ENCODE measurements around the gene VPS11. TPM values are rescaled to one million over a fixed set of nuclear protein-coding genes. Genes with fewer than 3 reads are reported as not detected.

The VPS11 gene
- total and polyA plus RNA-seq, 10 of the 15 experiments (the other 5 are each of a cell fraction or from before 2014, with no cell fraction given) = 15.8 to 26.4 (median 24.5) TPM

DNA sequence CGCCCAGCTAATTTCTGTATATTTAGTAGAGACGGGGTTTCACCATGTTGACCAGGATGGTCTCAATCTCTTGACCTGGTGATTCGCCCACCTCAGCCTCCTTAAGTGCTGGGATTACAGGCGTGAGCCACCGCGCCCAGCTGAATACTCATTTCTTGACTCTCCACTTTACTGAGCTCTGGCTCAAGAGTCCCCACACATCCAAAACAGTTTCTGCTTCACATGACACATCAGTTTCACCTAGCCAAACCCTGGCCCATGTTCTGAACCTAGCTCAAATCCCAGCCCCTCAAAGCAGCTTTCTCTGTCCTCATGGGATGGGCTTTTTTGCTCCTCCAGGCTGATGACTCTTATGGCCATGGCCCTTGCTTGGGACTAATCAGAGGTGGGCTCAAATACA lies 20.4 kb upstream of the VPS11 start (continued):
- TF ChIP-seq SPI1 (IDR thresholded peaks at IDR 0.05; ENCODE audit: borderline replicate concordance, insufficient read depth, low read depth, low read length) (no peak), NFYA (IDR thresholded peaks at IDR 0.05; ENCODE audit: borderline replicate concordance, low read depth, low read length) (no peak), EED (IDR thresholded peaks at IDR 0.05; ENCODE audit: low read depth) (no peak), MTA3 (IDR thresholded peaks at IDR 0.05; ENCODE audit: borderline replicate concordance, low read length) (no peak)
- TF ChIP-seq, protein P1, sequence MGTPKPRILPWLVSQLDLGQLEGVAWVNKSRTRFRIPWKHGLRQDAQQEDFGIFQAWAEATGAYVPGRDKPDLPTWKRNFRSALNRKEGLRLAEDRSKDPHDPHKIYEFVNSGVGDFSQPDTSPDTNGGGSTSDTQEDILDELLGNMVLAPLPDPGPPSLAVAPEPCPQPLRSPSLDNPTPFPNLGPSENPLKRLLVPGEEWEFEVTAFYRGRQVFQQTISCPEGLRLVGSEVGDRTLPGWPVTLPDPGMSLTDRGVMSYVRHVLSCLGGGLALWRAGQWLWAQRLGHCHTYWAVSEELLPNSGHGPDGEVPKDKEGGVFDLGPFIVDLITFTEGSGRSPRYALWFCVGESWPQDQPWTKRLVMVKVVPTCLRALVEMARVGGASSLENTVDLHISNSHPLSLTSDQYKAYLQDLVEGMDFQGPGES (IDR thresholded peaks at IDR 0.05) = no peak

DNA sequence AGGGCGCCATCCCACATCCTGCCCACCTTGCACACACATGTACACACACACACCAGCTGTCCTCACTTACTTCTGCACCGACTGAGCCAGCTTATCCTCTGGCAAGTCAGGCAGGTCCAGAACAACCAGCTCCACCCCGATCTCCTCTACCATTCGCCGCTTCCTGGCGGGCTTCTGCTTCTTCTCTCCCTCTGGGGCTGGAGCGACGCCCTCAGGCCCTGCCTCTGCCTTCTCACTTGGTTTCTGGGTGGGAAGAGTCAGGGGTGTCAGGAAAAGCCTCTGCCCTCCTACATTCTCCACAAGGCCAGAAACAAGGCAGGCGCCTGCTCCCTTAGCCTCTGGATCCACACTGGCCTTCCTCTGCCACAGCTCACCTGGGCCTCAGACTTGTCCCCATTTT lies 19.0 kb upstream of the VPS11 start:
- ATAC-seq = no peak
- H2AFZ ChIP-seq (ENCODE audit: control insufficient read depth, low read depth, low read length) = no peak overlapping the region
- intact Hi-C loops (cut with micrococcal nuclease; ENCODE audit: unreplicated experiment) = no loop called here
- H3K9me3 ChIP-seq (replicated peaks; ENCODE audit: control insufficient read depth, insufficient read depth, low read length) = no peaks in the 10 kb centered on the region
- H3K4me1 ChIP-seq (ENCODE audit: control insufficient read depth, insufficient read depth, low read length) = peaks cover 24% of the 10 kb centered on the region
- CTCF ChIA-PET = no interaction called here
- no peak overlapping the region for H3K27ac ChIP-seq (ENCODE audit: control insufficient read depth, insufficient read depth)
- peaks cover 9% of the 10 kb centered on the region for H3K79me2 ChIP-seq (ENCODE audit: control insufficient read depth, insufficient read depth, low read length)
- DNase-seq (ENCODE audit: low read depth, low spot score) = no peak
- H3K36me3 ChIP-seq (ENCODE audit: control insufficient read depth in 2 of 2, insufficient read depth in 2 of 2, low read length in 1 of 2) = peaks cover 44 to 45% of the 10 kb centered on the region in 2 experiments
- POLR2A ChIA-PET = interaction anchor here (0.9 to 2.5 kb wide), 3 partner anchors 7 to 19 kb away, joined by 3 to 10 read pairs (median 3); partner anchors contain the start of gene VPS11
- in situ Hi-C loops (cut with MboI) = no loop called here
- WGBS (ENCODE audit: insufficient coverage, insufficient replicate concordance, low lambda C conversion rate, missing lambda C conversion rate) = 93% methylated on average over 9 of the region's 9 CpGs
- no peak for FAIRE-seq
- no peaks in the 10 kb centered on the region for H4K20me1 ChIP-seq (ENCODE audit: control insufficient read depth, insufficient read depth)
- SMC1A ChIA-PET (ENCODE audit: uncharacterized antibody, unreplicated experiment) = no interaction called here
- BruUV-seq (replicated peaks) = TSS peak; percentile 8
- H3K4me3 ChIP-seq = no peak overlapping the region
- no peak overlapping the region for H3K9ac ChIP-seq (ENCODE audit: control insufficient read depth, insufficient read depth, low read length)
- H3K4me2 ChIP-seq (ENCODE audit: control insufficient read depth, insufficient read depth) = no peak overlapping the region
- H3K27me3 ChIP-seq (replicated peaks in 1 of 2; ENCODE audit: control insufficient read depth in 2 of 2, insufficient read depth in 2 of 2, low read length in 1 of 2) = no peaks in the 10 kb centered on the region
- RAD21 ChIA-PET (ENCODE audit: unreplicated experiment) = no interaction called here
- TF ChIP-seq SREBF2 (IDR thresholded peaks at IDR 0.05; ENCODE audit: low read length) (no peak), SUPT20H (IDR thresholded peaks at IDR 0.05; ENCODE audit: borderline replicate concordance, control insufficient read depth, low read depth, low read length) (no peak), ESRRA (IDR thresholded peaks at IDR 0.05; ENCODE audit: low read length) (no peak), PAX5 (IDR thresholded peaks at IDR 0.05; ENCODE audit: borderline replicate concordance, low read depth, low read length) (no peak), BACH1 (IDR thresholded peaks at IDR 0.05; ENCODE audit: borderline replicate concordance) (no peak), CHD1 (IDR thresholded peaks at IDR 0.05; ENCODE audit: low read depth, low read length) (no peak), MXI1 (IDR thresholded peaks at IDR 0.05; ENCODE audit: low read depth, low read length) (no peak), NBN (IDR thresholded peaks at IDR 0.05) (no peak), RFX5 (IDR thresholded peaks at IDR 0.05; ENCODE audit: low read depth, low read length) (no peak), POU2F2 (IDR thresholded peaks at IDR 0.05; ENCODE audit: borderline replicate concordance, low read depth, low read length) (no peak)
- TF ChIP-seq, protein P2, sequence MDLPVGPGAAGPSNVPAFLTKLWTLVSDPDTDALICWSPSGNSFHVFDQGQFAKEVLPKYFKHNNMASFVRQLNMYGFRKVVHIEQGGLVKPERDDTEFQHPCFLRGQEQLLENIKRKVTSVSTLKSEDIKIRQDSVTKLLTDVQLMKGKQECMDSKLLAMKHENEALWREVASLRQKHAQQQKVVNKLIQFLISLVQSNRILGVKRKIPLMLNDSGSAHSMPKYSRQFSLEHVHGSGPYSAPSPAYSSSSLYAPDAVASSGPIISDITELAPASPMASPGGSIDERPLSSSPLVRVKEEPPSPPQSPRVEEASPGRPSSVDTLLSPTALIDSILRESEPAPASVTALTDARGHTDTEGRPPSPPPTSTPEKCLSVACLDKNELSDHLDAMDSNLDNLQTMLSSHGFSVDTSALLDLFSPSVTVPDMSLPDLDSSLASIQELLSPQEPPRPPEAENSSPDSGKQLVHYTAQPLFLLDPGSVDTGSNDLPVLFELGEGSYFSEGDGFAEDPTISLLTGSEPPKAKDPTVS (IDR thresholded peaks at IDR 0.05; ENCODE audit: low read depth, low read length) = no peak
- TF ChIP-seq, protein P3, sequence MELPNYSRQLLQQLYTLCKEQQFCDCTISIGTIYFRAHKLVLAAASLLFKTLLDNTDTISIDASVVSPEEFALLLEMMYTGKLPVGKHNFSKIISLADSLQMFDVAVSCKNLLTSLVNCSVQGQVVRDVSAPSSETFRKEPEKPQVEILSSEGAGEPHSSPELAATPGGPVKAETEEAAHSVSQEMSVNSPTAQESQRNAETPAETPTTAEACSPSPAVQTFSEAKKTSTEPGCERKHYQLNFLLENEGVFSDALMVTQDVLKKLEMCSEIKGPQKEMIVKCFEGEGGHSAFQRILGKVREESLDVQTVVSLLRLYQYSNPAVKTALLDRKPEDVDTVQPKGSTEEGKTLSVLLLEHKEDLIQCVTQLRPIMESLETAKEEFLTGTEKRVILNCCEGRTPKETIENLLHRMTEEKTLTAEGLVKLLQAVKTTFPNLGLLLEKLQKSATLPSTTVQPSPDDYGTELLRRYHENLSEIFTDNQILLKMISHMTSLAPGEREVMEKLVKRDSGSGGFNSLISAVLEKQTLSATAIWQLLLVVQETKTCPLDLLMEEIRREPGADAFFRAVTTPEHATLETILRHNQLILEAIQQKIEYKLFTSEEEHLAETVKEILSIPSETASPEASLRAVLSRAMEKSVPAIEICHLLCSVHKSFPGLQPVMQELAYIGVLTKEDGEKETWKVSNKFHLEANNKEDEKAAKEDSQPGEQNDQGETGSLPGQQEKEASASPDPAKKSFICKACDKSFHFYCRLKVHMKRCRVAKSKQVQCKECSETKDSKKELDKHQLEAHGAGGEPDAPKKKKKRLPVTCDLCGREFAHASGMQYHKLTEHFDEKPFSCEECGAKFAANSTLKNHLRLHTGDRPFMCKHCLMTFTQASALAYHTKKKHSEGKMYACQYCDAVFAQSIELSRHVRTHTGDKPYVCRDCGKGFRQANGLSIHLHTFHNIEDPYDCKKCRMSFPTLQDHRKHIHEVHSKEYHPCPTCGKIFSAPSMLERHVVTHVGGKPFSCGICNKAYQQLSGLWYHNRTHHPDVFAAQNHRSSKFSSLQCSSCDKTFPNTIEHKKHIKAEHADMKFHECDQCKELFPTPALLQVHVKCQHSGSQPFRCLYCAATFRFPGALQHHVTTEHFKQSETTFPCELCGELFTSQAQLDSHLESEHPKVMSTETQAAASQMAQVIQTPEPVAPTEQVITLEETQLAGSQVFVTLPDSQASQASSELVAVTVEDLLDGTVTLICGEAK (IDR thresholded peaks at IDR 0.05; ENCODE audit: borderline replicate concordance) = no peak

Data from GM12878 (cell line).